HG02642 (cell line): Measurements from ENCODE around the gene CIDEA.

Source experiments
- ATAC-seq: cut with Tn5 transposase; IDR thresholded peaks from one replicate; pipeline ENCODE4 v1.9.1; 2021; ENCODE audit warnings: mild to moderate bottlenecking; ENCODE audit not compliant: unreplicated experiment, poor library complexity

The CIDEA gene

GRCh38 chr18:12262748-12263147 is 8.6 kb downstream of the CIDEA start:
- no peak for ATAC-seq

- no peak for ATAC-seq
Observed at GRCh38 chr18:12264864-12265263, 10.7 kb downstream of the CIDEA start.

GRCh38 chr18:12271376-12272235 is 17.4 kb downstream of the CIDEA start:
- peak; percentile 96 for ATAC-seq

GRCh38 chr18:12274793-12275192 is 20.6 kb downstream of the CIDEA start:
- no peak for ATAC-seq

- ATAC-seq = no peak
Observed at GRCh38 chr18:12276736-12277554, 22.8 kb downstream of the CIDEA start.

GRCh38 chr18:12278215-12278671 is 24.1 kb downstream of the CIDEA start:
- ATAC-seq = no peak

- no peak for ATAC-seq
Observed at GRCh38 chr18:12278741-12279682, 24.9 kb downstream of the CIDEA start.

GRCh38 chr18:12279781-12280531 is 25.8 kb downstream of the CIDEA start:
- no peak for ATAC-seq

- ATAC-seq = no peak
Observed at GRCh38 chr18:12281861-12282260, 27.7 kb downstream of the CIDEA start.

GRCh38 chr18:12282442-12283039 is 28.4 kb downstream of the CIDEA start:
- no peak for ATAC-seq

- ATAC-seq = no peak
Observed at GRCh38 chr18:12283256-12283655, 29.1 kb downstream of the CIDEA start.

GRCh38 chr18:12283666-12284065 is 29.5 kb downstream of the CIDEA start:
- no peak for ATAC-seq

- no peak for ATAC-seq
Observed at GRCh38 chr18:12287131-12287681, 33.0 kb downstream of the CIDEA start.

GRCh38 chr18:12287684-12288402 is 33.7 kb downstream of the CIDEA start:
- ATAC-seq = no peak

GRCh38 chr18:12288403-12288755 is 34.2 kb downstream of the CIDEA start:
- ATAC-seq = no peak

- no peak for ATAC-seq
Observed at GRCh38 chr18:12290086-12290485, 35.9 kb downstream of the CIDEA start.

- no peak for ATAC-seq
Observed at GRCh38 chr18:12291161-12291560, 37.0 kb downstream of the CIDEA start.

GRCh38 chr18:12291690-12292089 is 37.5 kb downstream of the CIDEA start:
- no peak for ATAC-seq
